Prostate gland (tissue), 2 donors: ENCODE measurements around the gene MAP3K15.

Source experiments
- CTCF ChIP-seq, 4 experiments: fragments of 200-600 bp in 2 of 4; fragments of 450-650 bp in 2 of 4; sonication (generic) in 2 of 4; IDR thresholded peaks; 1 replicate in 3 of 4; 2 replicates in 1 of 4; pipeline ENCODE4 v1.5.1; 2016 to 2019; ENCODE audit warnings: antibody characterized with exemption in 4 of 4, mild to moderate bottlenecking in 2 of 4, moderate library complexity in 2 of 4
- POLR2A ChIP-seq: fragments of 450-650 bp; IDR thresholded peaks from one replicate; pipeline ENCODE4 v1.6.1; 2016; ENCODE audit warnings: antibody characterized with exemption, mild to moderate bottlenecking
- POLR2AphosphoS5 ChIP-seq: sonication (generic); formaldehyde crosslinking; IDR thresholded peaks from one replicate; pipeline ENCODE4 v1.6.1; 2017; ENCODE audit warnings: antibody characterized with exemption

- TF ChIP-seq CTCF (IDR thresholded peaks at IDR 0.05) (no peak), POLR2A (no peak), POLR2AphosphoS5 (no peak)
Measured at GRCh38 chrX:19386679-19387078, 128.6 kb downstream of the MAP3K15 start.
